Central memory CD8-positive, alpha-beta T cell (primary cell): ENCODE results near the gene REEP1.

Source experiments
- ATAC-seq: fragments of 150-1000 bp; cut with Tn5 transposase; replicated peaks from 2 replicates; pipeline ENCODE4 v1.10.0; 2022; ENCODE audit warnings: mild to moderate bottlenecking, moderate FRiP score, moderate number of reproducible peaks; ENCODE audit not compliant: poor library complexity, severe bottlenecking; ENCODE audit errors: extremely low read depth
- DNase-seq, 2 donors: peaks; one replicate each; pipeline ENCODE4 v3.0.0; 2021; ENCODE audit warnings: low spot score in 2 of 2
- H3K27ac Mint-ChIP-seq: one replicate; pipeline ENCODE4 v1.8.0; 2022; ENCODE audit warnings: low read depth, mild to moderate bottlenecking, moderate library complexity, mixed read lengths
- H3K27me3 Mint-ChIP-seq: one replicate; pipeline ENCODE4 v1.8.0; 2022; ENCODE audit warnings: mixed read lengths
- H3K36me3 Mint-ChIP-seq: one replicate; pipeline ENCODE4 v1.8.0; 2022; ENCODE audit warnings: mild to moderate bottlenecking, moderate library complexity, mixed read lengths; ENCODE audit not compliant: insufficient read depth
- H3K4me1 Mint-ChIP-seq: one replicate; pipeline ENCODE4 v1.8.0; 2022; ENCODE audit warnings: mixed read lengths
- H3K4me3 Mint-ChIP-seq: one replicate; pipeline ENCODE4 v1.8.0; 2022; ENCODE audit warnings: mild to moderate bottlenecking, moderate library complexity, mixed read lengths
- H3K9me3 Mint-ChIP-seq: one replicate; pipeline ENCODE4 v1.8.0; 2022; ENCODE audit warnings: mixed read lengths

The REEP1 gene

GRCh38 chr2:86199834-86200177 lies 137.6 kb downstream of the REEP1 start:
- H3K27me3 Mint-ChIP-seq = no peaks in the 10 kb centered on the region
- ATAC-seq = no peak
- DNase-seq = no peak
- H3K27ac Mint-ChIP-seq = peak overlapping the region; percentile 83
- H3K9me3 Mint-ChIP-seq = no peaks in the 10 kb centered on the region
- peak overlapping the region; percentile 88 for H3K4me3 Mint-ChIP-seq
- H3K36me3 Mint-ChIP-seq = peaks cover 23% of the 10 kb centered on the region
- H3K4me1 Mint-ChIP-seq = peaks cover 39% of the 10 kb centered on the region

GRCh38 chr2:86195808-86196387 lies 141.5 kb downstream of the REEP1 start:
- Mint-ChIP-seq H3K4me3 (peak overlapping the region; percentile 87), H3K27me3 (no peaks in the 10 kb centered on the region), H3K36me3 (peaks cover 20% of the 10 kb centered on the region), H3K9me3 (no peaks in the 10 kb centered on the region), H3K27ac (peak overlapping the region; percentile 92), H3K4me1 (peaks cover 46% of the 10 kb centered on the region)
- no peak for DNase-seq
- no peak for ATAC-seq

DNA sequence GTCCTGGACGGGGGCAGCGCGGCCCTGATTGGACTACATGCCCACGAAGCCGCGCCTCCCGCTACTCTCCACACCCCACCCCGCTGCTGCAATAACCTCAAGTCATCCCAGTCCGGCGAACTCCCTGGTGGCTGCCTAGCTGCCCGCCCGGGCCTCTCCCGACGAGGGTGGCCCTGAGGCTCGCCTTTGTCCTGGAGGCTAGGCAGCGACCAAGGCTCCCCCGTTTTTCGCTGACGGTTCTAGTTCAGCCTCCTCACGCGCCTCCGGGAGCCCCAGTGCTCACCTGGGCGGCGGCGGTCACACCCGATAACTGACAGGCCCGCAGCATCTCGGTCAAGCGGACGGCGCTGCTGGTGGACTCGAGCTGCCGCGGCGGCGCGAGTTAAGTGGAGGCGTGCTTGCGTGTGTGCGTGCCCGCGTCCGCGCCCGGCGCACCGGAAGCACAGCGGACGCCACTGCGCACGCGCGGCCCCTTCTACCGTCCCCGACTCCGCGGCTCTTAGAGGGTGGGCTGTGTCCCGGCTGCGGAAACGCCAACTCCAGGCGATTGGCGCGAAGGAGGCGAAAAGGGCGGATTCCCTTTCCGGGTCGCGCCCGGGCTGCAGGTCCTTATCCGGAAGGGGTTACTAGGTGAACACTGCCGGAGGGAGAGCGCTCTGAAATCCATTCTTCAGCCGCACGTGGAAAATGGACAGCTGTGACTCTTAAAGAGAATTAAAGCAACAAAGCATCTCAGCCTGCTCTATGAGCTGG lies 142.2 kb downstream of the REEP1 start, which contains the start of gene IMMT:
TSS of gene IMMT (minus strand) at position 408 of the 753 bp plus-strand sequence. CDS start at position 328, 80 bp downstream.
- Mint-ChIP-seq H3K27me3 (no peaks in the 10 kb centered on the region), H3K36me3 (peaks cover 20% of the 10 kb centered on the region), H3K9me3 (no peaks in the 10 kb centered on the region), H3K4me1 (peaks cover 48% of the 10 kb centered on the region), H3K4me3 (peak within 1 kb of the TSS; percentile 87), H3K27ac (peak within 1 kb of the TSS; percentile 92)
- DNase-seq (peak; percentile 84 to 87), ATAC-seq (peak; percentile 94)

GRCh38 chr2:86194751-86195054 lies 142.7 kb downstream of the REEP1 start:
- peaks cover 23% of the 10 kb centered on the region for H3K36me3 Mint-ChIP-seq
- no peaks in the 10 kb centered on the region for H3K9me3 Mint-ChIP-seq
- H3K27me3 Mint-ChIP-seq = no peaks in the 10 kb centered on the region
- H3K27ac Mint-ChIP-seq = peak overlapping the region; percentile 92
- ATAC-seq = no peak
- H3K4me3 Mint-ChIP-seq = peak overlapping the region; percentile 87
- no peak for DNase-seq
- peaks cover 52% of the 10 kb centered on the region for H3K4me1 Mint-ChIP-seq

DNA sequence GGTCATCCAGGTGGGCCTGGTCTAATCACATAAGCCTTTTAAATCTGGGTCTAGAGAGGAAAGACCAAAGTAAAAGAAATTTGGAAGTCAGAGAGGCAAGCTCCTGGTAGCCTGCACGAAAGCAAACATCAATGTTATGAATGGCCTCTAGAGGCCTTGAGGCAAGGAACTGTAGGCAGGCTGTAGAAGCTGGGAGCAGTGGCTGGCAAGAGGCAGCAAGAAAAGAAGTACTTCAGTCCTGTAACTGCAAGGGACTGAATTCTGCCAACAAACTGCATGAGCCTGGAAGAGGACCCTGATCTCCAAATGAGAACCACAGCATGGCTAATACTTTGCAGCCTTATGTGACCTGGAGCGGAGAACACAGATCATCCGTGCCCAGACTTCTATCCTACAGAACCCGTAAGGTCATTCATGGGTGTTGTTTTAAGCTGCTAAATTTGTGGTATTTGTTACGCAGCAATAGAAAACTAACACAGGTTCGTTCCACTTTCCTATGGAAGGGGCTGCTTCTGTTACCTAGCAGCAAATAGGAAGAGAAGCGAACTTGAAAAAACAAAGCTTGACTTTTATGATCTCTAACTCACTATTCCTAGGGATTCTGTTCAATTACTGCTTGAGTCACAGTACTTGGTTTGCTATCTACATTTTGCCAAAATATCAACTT lies 143.4 kb downstream of the REEP1 start:
- Mint-ChIP-seq H3K9me3 (no peaks in the 10 kb centered on the region), H3K4me3 (peak overlapping the region; percentile 87), H3K4me1 (peaks cover 47% of the 10 kb centered on the region)

GRCh38 chr2:86189782-86190416 lies 147.5 kb downstream of the REEP1 start:
- H3K4me3 Mint-ChIP-seq = no peak overlapping the region
- no peak for DNase-seq
- peaks cover 62% of the 10 kb centered on the region for H3K4me1 Mint-ChIP-seq
- no peak for ATAC-seq
- H3K36me3 Mint-ChIP-seq = peaks cover 8% of the 10 kb centered on the region
- no peaks in the 10 kb centered on the region for H3K9me3 Mint-ChIP-seq
- H3K27me3 Mint-ChIP-seq = no peaks in the 10 kb centered on the region
- no peak overlapping the region for H3K27ac Mint-ChIP-seq

More for the DNA sequence above, 143.4 kb downstream of the REEP1 start:
- no peak for ATAC-seq
- H3K27me3 Mint-ChIP-seq = no peaks in the 10 kb centered on the region
- H3K27ac Mint-ChIP-seq = peak overlapping the region; percentile 92
- H3K36me3 Mint-ChIP-seq = peaks cover 19% of the 10 kb centered on the region
- no peak for DNase-seq

- Mint-ChIP-seq H3K36me3 (peaks cover 5% of the 10 kb centered on the region), H3K27ac (peak overlapping the region; percentile 92), H3K4me1 (peaks cover 60% of the 10 kb centered on the region), H3K9me3 (no peaks in the 10 kb centered on the region), H3K27me3 (no peaks in the 10 kb centered on the region), H3K4me3 (peak overlapping the region; percentile 70)
- DNase-seq (no peak), ATAC-seq (no peak)
Measured at GRCh38 chr2:86186431-86186830, 151.0 kb downstream of the REEP1 start.

DNA sequence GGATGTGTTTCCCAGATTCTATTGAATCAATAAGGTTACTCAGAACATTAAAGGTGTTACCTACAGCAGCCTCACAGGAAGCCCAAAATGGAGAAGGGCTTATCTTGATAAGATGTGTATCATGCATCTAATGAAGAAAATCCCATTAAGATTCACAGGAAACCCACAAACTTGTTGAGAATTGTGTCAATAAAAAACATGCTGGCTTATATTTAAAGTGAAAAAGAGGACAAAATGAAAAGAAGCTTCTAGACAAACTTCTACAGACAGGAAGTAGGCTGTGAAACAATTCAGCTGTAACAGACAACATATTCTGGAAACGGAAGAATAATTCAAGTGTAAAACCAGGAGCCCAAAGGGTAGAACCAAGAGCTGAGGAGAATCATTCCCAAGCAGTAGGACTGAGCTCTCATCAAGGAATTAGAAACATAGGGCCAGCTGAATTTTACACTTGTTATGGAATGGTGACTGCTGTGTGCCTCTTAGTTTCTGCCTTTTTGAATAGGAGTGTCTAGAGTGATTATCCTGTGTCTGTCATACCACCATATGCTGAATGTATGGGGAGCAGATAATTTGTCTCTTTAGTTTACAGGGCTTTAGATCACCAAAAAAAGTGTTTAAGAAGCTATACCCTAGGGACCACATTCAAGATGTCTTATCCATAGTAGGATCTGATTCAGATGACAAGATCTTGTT lies 151.8 kb downstream of the REEP1 start:
- Mint-ChIP-seq H3K4me1 (peaks cover 58% of the 10 kb centered on the region), H3K36me3 (peaks cover 7% of the 10 kb centered on the region), H3K4me3 (peak overlapping the region; percentile 70), H3K27me3 (no peaks in the 10 kb centered on the region), H3K27ac (peak overlapping the region; percentile 92), H3K9me3 (no peaks in the 10 kb centered on the region)
- DNase-seq (no peak), ATAC-seq (peak; percentile 78)

DNA sequence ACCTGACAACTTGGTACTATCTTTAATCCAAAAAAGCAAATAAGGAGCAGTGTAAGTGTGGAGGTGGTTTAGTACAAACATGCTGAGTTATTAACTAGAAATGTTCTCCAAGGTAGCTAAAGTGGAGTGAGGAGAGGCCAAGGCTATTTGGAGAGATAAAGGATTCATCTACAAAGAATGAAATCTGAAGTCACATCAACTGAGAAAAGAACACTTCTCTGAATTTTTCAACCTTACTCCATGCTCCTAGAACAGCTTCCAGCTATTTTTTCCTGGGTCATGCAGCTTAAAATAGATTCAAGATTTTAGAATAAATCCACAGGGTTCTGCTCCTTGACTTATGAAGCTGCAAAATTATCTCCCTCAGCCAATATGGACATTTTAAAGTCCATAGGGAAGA lies 160.8 kb downstream of the REEP1 start:
- H3K9me3 Mint-ChIP-seq = no peaks in the 10 kb centered on the region
- H3K27ac Mint-ChIP-seq = no peak overlapping the region
- H3K27me3 Mint-ChIP-seq = no peaks in the 10 kb centered on the region
- H3K4me1 Mint-ChIP-seq = peaks cover 34% of the 10 kb centered on the region
- no peak for DNase-seq
- H3K36me3 Mint-ChIP-seq = peaks cover 49% of the 10 kb centered on the region
- ATAC-seq = no peak
- no peak overlapping the region for H3K4me3 Mint-ChIP-seq

GRCh38 chr2:86175828-86176227 lies 161.6 kb downstream of the REEP1 start:
- H3K27me3 Mint-ChIP-seq = no peaks in the 10 kb centered on the region
- no peak for ATAC-seq
- H3K9me3 Mint-ChIP-seq = no peaks in the 10 kb centered on the region
- H3K4me3 Mint-ChIP-seq = no peak overlapping the region
- H3K27ac Mint-ChIP-seq = peak overlapping the region; percentile 76
- no peak for DNase-seq
- peaks cover 52% of the 10 kb centered on the region for H3K36me3 Mint-ChIP-seq
- peaks cover 34% of the 10 kb centered on the region for H3K4me1 Mint-ChIP-seq

GRCh38 chr2:86174445-86174844 lies 163.0 kb downstream of the REEP1 start:
- Mint-ChIP-seq H3K36me3 (peaks cover 55% of the 10 kb centered on the region), H3K27me3 (no peaks in the 10 kb centered on the region), H3K4me1 (peaks cover 34% of the 10 kb centered on the region), H3K27ac (peak overlapping the region; percentile 76), H3K4me3 (no peak overlapping the region), H3K9me3 (no peaks in the 10 kb centered on the region)
- DNase-seq (no peak), ATAC-seq (no peak)

DNA sequence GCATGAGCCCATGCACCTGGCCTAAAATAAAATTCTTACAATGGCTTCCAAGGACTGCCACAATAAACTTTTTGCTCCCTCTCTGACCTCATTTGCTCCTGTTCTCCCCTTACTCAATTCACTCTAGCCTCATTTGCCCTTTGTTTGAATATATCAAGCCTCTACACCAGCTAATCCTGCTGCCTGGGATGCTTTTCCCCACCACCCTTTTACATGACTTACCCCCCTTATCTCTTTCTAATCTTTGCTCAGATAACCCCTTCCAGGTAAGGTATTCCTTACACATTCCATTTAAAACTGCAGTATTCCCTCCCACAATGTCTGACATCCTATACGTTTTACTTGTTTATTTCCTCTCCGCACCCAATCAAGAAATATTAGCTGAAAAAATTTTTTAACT lies 164.8 kb downstream of the REEP1 start:
- Mint-ChIP-seq H3K9me3 (no peaks in the 10 kb centered on the region), H3K27ac (no peak overlapping the region), H3K4me3 (no peak overlapping the region), H3K27me3 (no peaks in the 10 kb centered on the region), H3K4me1 (peaks cover 34% of the 10 kb centered on the region), H3K36me3 (peaks cover 59% of the 10 kb centered on the region)
- ATAC-seq (no peak), DNase-seq (no peak)
